Muscle layer of colon (tissue), 2 donors: ENCODE results near the gene FBLN2.

Source experiments
- H3K27ac ChIP-seq: one replicate; pipeline ENCODE4 v1.7.0; 2013; ENCODE audit warnings: low read depth, mild to moderate bottlenecking, low read length, moderate library complexity
- H3K27me3 ChIP-seq, 2 donors: one replicate each; pipeline ENCODE4 v1.7.0; 2013; ENCODE audit warnings: low read length in 2 of 2, mild to moderate bottlenecking in 2 of 2; ENCODE audit not compliant: insufficient read depth in 2 of 2, control insufficient read depth in 1 of 2
- H3K36me3 ChIP-seq: one replicate; pipeline ENCODE4 v1.7.0; 2013; ENCODE audit warnings: mild to moderate bottlenecking, low read length; ENCODE audit not compliant: insufficient read depth
- H3K4me1 ChIP-seq: one replicate; pipeline ENCODE4 v1.7.0; 2013; ENCODE audit warnings: mild to moderate bottlenecking, low read length; ENCODE audit not compliant: insufficient read depth
- H3K4me3 ChIP-seq, 2 donors: one replicate each; pipeline ENCODE4 v1.7.0; 2013; ENCODE audit warnings: low read length in 2 of 2, low read depth in 1 of 2, mild to moderate bottlenecking in 1 of 2, moderate library complexity in 1 of 2
- H3K9ac ChIP-seq: one replicate; pipeline ENCODE4 v1.7.0; 2013; ENCODE audit warnings: low read length
- H3K9me3 ChIP-seq: one replicate; pipeline ENCODE4 v1.7.0; 2013; ENCODE audit warnings: mild to moderate bottlenecking, low read length
- donor health status: abdominal sarcoma.
- donor health status: Adenocarcinoma of cecum.

FBLN2 gene

GRCh38 chr3:13506680-13507079 is 42.2 kb upstream of the FBLN2 start:
- Histone ChIP-seq H3K27ac (no peak overlapping the region), H3K9ac (no peak overlapping the region), H3K4me1 (peaks cover 12% of the 10 kb centered on the region), H3K27me3 (no peaks in the 10 kb centered on the region), H3K36me3 (no peaks in the 10 kb centered on the region), H3K9me3 (no peaks in the 10 kb centered on the region), H3K4me3 (no peak overlapping the region)

GRCh38 chr3:13507247-13507569 is 41.7 kb upstream of the FBLN2 start:
- Histone ChIP-seq H3K27ac (no peak overlapping the region), H3K9ac (no peak overlapping the region)

GRCh38 chr3:13507570-13508339 is 41.2 kb upstream of the FBLN2 start:
- Histone ChIP-seq H3K36me3 (no peaks in the 10 kb centered on the region), H3K4me3 (no peak overlapping the region), H3K4me1 (peaks cover 12% of the 10 kb centered on the region), H3K9ac (no peak overlapping the region), H3K27me3 (no peaks in the 10 kb centered on the region), H3K27ac (no peak overlapping the region), H3K9me3 (no peaks in the 10 kb centered on the region)

More at GRCh38 chr3:13507247-13507569, 41.7 kb upstream of the FBLN2 start:
- Histone ChIP-seq H3K4me1 (peaks cover 12% of the 10 kb centered on the region), H3K9me3 (no peaks in the 10 kb centered on the region), H3K36me3 (no peaks in the 10 kb centered on the region), H3K27me3 (no peaks in the 10 kb centered on the region), H3K4me3 (no peak overlapping the region)

GRCh38 chr3:13508496-13508895 is 40.4 kb upstream of the FBLN2 start:
- no peak overlapping the region for H3K9ac ChIP-seq
- no peaks in the 10 kb centered on the region for H3K9me3 ChIP-seq

GRCh38 chr3:13509059-13509815 is 39.7 kb upstream of the FBLN2 start:
- no peaks in the 10 kb centered on the region for H3K27me3 ChIP-seq
- no peak overlapping the region for H3K4me3 ChIP-seq
- no peak overlapping the region for H3K9ac ChIP-seq
- H3K4me1 ChIP-seq, result peaks cover 12% of the 10 kb centered on the region
- no peaks in the 10 kb centered on the region for H3K36me3 ChIP-seq
- no peak overlapping the region for H3K27ac ChIP-seq
- no peaks in the 10 kb centered on the region for H3K9me3 ChIP-seq

More at GRCh38 chr3:13508496-13508895, 40.4 kb upstream of the FBLN2 start:
- Histone ChIP-seq H3K27ac (no peak overlapping the region), H3K27me3 (no peaks in the 10 kb centered on the region), H3K4me3 (no peak overlapping the region), H3K36me3 (no peaks in the 10 kb centered on the region), H3K4me1 (peaks cover 12% of the 10 kb centered on the region)

GRCh38 chr3:13509816-13510192 is 39.1 kb upstream of the FBLN2 start:
- Histone ChIP-seq H3K27me3 (no peaks in the 10 kb centered on the region), H3K9ac (no peak overlapping the region), H3K9me3 (no peaks in the 10 kb centered on the region), H3K4me3 (no peak overlapping the region), H3K4me1 (peaks cover 12% of the 10 kb centered on the region), H3K27ac (no peak overlapping the region), H3K36me3 (no peaks in the 10 kb centered on the region)

- Histone ChIP-seq H3K9ac (no peak overlapping the region), H3K9me3 (no peaks in the 10 kb centered on the region), H3K36me3 (no peaks in the 10 kb centered on the region), H3K4me3 (no peak overlapping the region), H3K27ac (no peak overlapping the region), H3K4me1 (peaks cover 9% of the 10 kb centered on the region), H3K27me3 (no peaks in the 10 kb centered on the region)
Measured at GRCh38 chr3:13512451-13512850, 36.5 kb upstream of the FBLN2 start.

- Histone ChIP-seq H3K4me1 (peaks cover 5% of the 10 kb centered on the region), H3K9ac (no peak overlapping the region)
Measured at GRCh38 chr3:13513051-13513912, 35.6 kb upstream of the FBLN2 start.

GRCh38 chr3:13513913-13514517 is 34.9 kb upstream of the FBLN2 start:
- Histone ChIP-seq H3K9ac (no peak overlapping the region), H3K27me3 (no peaks in the 10 kb centered on the region), H3K36me3 (no peaks in the 10 kb centered on the region), H3K4me1 (peaks cover 8% of the 10 kb centered on the region), H3K4me3 (no peak overlapping the region), H3K9me3 (no peaks in the 10 kb centered on the region), H3K27ac (no peak overlapping the region)

More at GRCh38 chr3:13513051-13513912, 35.6 kb upstream of the FBLN2 start:
- Histone ChIP-seq H3K36me3 (no peaks in the 10 kb centered on the region), H3K27me3 (no peaks in the 10 kb centered on the region), H3K27ac (no peak overlapping the region), H3K9me3 (no peaks in the 10 kb centered on the region), H3K4me3 (no peak overlapping the region)

- H3K4me3 ChIP-seq, result no peak overlapping the region
- no peak overlapping the region for H3K27ac ChIP-seq
- no peak overlapping the region for H3K9ac ChIP-seq
- H3K27me3 ChIP-seq, result no peaks in the 10 kb centered on the region
- H3K4me1 ChIP-seq, result peaks cover 8% of the 10 kb centered on the region
- no peaks in the 10 kb centered on the region for H3K9me3 ChIP-seq
- no peaks in the 10 kb centered on the region for H3K36me3 ChIP-seq
Measured at GRCh38 chr3:13514639-13515435, 34.1 kb upstream of the FBLN2 start.
